ENCODE data around the gene ARRDC3.
"Not testable (repeated sequence)": the region's sequence is repeated elsewhere in the genome, so short reads cannot be mapped to it uniquely, and the experiment has no call there.

The ARRDC3 gene

GRCh38 chr5:91383027-91383955 is at the start of gene ARRDC3:
Gene ARRDC3 (minus strand): TSS chr5:91383317. CDS start chr5:91383092, 225 bp downstream.
- DNase-seq (ENCODE audit: low spot score): peak; percentile 97

GRCh38 chr5:91430949-91431348 is 47.8 kb upstream of the ARRDC3 start:
- DNase-seq (ENCODE audit: low spot score): no peak

- DNase-seq (ENCODE audit: low spot score): no peak
Measured at GRCh38 chr5:91424638-91425436, 41.7 kb upstream of the ARRDC3 start.

- no peak for DNase-seq (ENCODE audit: low spot score)
Measured at GRCh38 chr5:91423871-91424270, 40.8 kb upstream of the ARRDC3 start.

GRCh38 chr5:91420879-91421278 is 37.8 kb upstream of the ARRDC3 start:
- no peak for DNase-seq (ENCODE audit: low spot score)

- peak; percentile 68 for DNase-seq (ENCODE audit: low spot score)
Measured at GRCh38 chr5:91419571-91420537, 36.7 kb upstream of the ARRDC3 start.

- no peak for DNase-seq (ENCODE audit: low spot score)
Measured at GRCh38 chr5:91419136-91419535, 36.0 kb upstream of the ARRDC3 start.

- DNase-seq (ENCODE audit: low spot score): no peak
Measured at GRCh38 chr5:91418158-91418557, 35.0 kb upstream of the ARRDC3 start.

GRCh38 chr5:91417219-91417618 is 34.1 kb upstream of the ARRDC3 start:
- no peak for DNase-seq (ENCODE audit: low spot score)

- no peak for DNase-seq (ENCODE audit: low spot score)
Measured at GRCh38 chr5:91416491-91416890, 33.4 kb upstream of the ARRDC3 start.

- no peak for DNase-seq (ENCODE audit: low spot score)
Measured at GRCh38 chr5:91409304-91409703, 26.2 kb upstream of the ARRDC3 start.

- no peak for DNase-seq (ENCODE audit: low spot score)
Measured at GRCh38 chr5:91408710-91409109, 25.6 kb upstream of the ARRDC3 start.

- no peak for DNase-seq (ENCODE audit: low spot score)
Measured at GRCh38 chr5:91407204-91407603, 24.1 kb upstream of the ARRDC3 start.

- no peak for DNase-seq (ENCODE audit: low spot score)
Measured at GRCh38 chr5:91403438-91403837, 20.3 kb upstream of the ARRDC3 start.

GRCh38 chr5:91401175-91401574 is 18.1 kb upstream of the ARRDC3 start:
- no peak for DNase-seq (ENCODE audit: low spot score)

GRCh38 chr5:91397791-91398190 is 14.7 kb upstream of the ARRDC3 start:
- DNase-seq (ENCODE audit: low spot score): no peak

- no peak for DNase-seq (ENCODE audit: low spot score)
Measured at GRCh38 chr5:91390268-91390667, 7.2 kb upstream of the ARRDC3 start.

- DNase-seq (ENCODE audit: low spot score): not testable (repeated sequence)
Measured at GRCh38 chr5:91389555-91389954, 6.4 kb upstream of the ARRDC3 start.

GRCh38 chr5:91388362-91388761 is 5.2 kb upstream of the ARRDC3 start:
- DNase-seq (ENCODE audit: low spot score): no peak

- no peak for DNase-seq (ENCODE audit: low spot score)
Measured at GRCh38 chr5:91386120-91386519, 3.0 kb upstream of the ARRDC3 start.

GRCh38 chr5:91385596-91385995 is 2.5 kb upstream of the ARRDC3 start:
- DNase-seq (ENCODE audit: low spot score): not testable (repeated sequence)

All from cerebellar cortex (tissue), 1 donor.